K562 treated with DMSO at 1 percent for 4 hours (cell line): Measurements from ENCODE around the gene ZNF578. TPM values are rescaled to one million over a fixed set of nuclear protein-coding genes. Genes with fewer than 3 reads are reported as not detected.

Source experiments
- total RNA-seq: library from RNA; unstranded; fragments of 300-600 nt; gene quantifications from 2 replicates; pipeline ENCODE4 v1.2.3, GENCODE V29; 2022; ENCODE audit not compliant: insufficient read depth

ZNF578 gene
- total RNA-seq: not detected in 2 replicates

DNA sequence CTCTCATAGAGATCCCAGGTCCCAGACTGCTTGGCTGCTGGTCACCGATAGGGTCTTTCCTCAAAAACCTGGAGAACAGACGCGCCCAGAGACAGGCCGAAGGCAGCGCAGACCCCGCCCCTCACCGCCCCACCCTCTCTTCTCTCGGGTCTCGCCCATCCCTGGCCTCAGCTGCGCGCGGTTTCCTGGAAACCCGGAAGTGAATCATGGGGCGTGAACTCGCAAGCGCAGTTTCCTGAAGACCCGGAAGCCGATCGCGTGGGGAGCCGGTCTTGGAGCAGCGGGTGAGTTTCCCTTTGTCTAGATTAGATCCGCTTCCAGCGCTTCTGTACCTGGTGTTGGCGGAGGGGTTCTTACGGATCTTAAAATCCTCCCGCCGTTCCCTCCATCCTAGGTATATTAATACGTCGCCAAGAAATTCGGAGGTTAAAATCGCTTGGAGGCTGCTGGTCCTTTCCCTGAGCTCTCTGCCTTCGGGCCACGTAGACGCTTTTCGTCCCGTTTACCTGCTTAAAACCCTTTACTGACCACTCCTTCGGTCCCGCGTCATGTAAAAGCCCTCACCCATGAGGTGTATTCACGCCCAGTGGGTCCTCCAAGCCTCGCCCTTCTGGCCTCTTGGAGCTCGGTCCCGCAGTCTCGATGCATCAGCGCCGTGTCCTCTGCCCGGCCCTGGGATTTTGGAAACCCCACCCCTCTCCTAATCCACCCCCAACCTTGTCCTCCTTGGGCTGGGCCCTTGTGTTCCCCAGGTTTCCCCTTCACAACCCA lies at the start of gene ZNF578:
TSS of gene ZNF578 (plus strand) at position 230 of the 771 bp plus-strand sequence. CDS start 48,293 bp downstream, outside the sequence.

DNA sequence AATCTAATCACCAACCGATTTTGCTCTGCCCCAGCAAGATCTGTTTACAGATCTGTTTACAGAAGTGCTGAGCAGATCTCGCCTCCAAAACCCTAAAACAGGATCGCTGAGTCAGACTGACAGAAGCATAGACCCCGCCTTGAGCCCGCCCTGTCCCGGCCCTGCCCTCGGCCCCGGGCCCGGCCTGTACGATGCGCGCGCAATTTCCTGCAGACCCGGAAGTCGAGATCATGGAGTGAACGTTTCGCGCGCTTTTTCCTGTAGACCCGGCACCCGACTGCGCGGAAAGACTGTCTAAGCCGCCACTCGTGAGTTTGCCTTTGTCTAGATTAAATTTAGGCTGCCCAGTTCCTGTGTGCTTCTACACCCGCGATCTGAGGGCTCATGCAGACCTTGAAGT lies 24.4 kb upstream of the ZNF578 start, which contains the start of gene ZNF534:
TSS of gene ZNF534 (plus strand) at position 212 of the 400 bp plus-strand sequence. CDS start 2,327 bp downstream, outside the sequence.

DNA sequence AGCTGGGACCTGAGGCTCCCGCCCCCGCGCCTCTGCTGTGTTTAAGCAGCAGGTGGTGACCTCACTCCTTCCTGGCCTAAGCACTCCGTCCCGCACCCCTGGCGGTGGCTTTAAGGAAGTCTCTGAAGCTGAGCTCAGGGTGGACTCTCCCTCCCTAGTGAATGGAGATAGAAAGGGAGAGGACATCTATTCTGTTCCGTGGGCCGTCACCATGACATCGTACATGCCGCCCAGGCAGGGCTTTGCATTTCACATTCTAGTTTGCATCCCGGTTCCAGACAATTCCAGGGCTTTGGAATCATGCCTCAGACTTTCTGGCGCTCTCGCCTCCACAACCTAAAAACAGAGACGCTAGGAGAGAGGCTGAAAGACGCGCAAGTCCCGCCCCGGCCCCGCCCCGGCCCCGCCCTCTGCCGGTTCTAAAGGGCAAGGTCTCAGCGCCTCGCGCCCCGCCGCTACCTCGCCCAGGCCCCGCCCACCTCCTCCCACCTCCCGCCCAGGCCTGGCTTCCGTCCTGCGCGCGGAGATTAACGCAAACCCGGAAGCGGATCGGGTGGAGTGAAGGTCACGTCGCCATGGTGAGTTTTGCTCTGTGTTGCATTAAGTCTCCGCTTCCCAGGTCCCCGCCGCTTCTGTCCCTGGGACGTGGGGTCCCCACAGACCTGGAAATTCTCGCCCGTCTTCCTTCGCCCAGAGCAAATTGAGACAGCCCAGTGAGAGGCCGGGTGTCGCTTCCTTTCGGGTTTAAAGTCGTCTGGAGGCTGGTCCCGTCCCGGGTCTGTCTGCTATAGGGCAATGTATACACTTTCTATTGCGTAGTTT lies 74.0 kb downstream of the ZNF578 start, which contains the start of gene ZNF808:
TSS of gene ZNF808 (plus strand) at position 535 of the 822 bp plus-strand sequence. CDS start 15,617 bp downstream, outside the sequence.

Other genes starting within 250 kb of the ZNF578 start
- 6.5 and 12.3 TPM in 2 replicates for gene ZNF766, start 184.0 kb upstream of the ZNF578 start, total RNA-seq
- 1.7 and 3.3 TPM in 2 replicates for gene ZNF480, start 156.4 kb upstream of the ZNF578 start, total RNA-seq
- not detected in 2 replicates for gene ZNF610, start 117.3 kb upstream of the ZNF578 start, total RNA-seq
- gene ZNF880, start 83.6 kb upstream of the ZNF578 start, total RNA-seq: not detected in 2 replicates
- gene ZNF528, start 55.7 kb upstream of the ZNF578 start, total RNA-seq: 0.61 and 7.0 TPM in 2 replicates
- gene ZNF534, start 24.4 kb upstream of the ZNF578 start, total RNA-seq: not detected in 2 replicates
- 1.4 and 2.0 TPM in 2 replicates for gene ZNF808, start 74.1 kb downstream of the ZNF578 start, total RNA-seq
- gene ZNF701, start 116.7 kb downstream of the ZNF578 start, total RNA-seq: 3.6 and 6.6 TPM in 2 replicates
- gene ZNF83, start 184.8 kb downstream of the ZNF578 start, total RNA-seq: 20.0 and 22.5 TPM in 2 replicates